T follicular helper cell (primary cell): ENCODE measurements around the gene TRPV6.

Experiments used
- DNase-seq: peaks from one replicate; pipeline ENCODE4 v3.0.0-alpha.2; 2020; ENCODE audit warnings: low read depth

The TRPV6 gene

DNA sequence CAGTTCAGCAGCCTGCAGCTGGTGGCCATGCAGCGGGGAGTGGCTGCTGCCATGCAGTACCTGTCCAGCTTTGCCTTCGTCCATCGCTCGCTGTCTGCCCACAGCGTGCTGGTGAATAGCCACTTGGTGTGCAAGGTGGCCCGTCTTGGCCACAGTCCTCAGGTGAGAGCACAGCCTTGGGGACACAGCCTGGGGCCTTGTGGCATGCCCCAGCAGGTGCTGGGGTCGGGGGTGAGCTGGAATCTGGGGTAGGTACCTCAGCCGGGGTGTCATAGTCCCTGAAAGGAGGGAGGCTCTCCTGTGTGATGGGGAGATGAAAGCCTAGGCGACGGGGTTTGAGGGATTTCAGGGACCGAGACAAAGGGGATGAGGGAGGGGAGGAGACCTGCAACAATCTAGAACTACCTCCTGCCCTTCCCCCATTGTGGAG, 16.5 kb downstream of the TRPV6 start:
- DNase-seq: no peak

- no peak for DNase-seq
Measured at GRCh38 chr7:142868188-142868985, 17.2 kb downstream of the TRPV6 start.

GRCh38 chr7:142867398-142868187, 18.0 kb downstream of the TRPV6 start:
- no peak for DNase-seq

DNA sequence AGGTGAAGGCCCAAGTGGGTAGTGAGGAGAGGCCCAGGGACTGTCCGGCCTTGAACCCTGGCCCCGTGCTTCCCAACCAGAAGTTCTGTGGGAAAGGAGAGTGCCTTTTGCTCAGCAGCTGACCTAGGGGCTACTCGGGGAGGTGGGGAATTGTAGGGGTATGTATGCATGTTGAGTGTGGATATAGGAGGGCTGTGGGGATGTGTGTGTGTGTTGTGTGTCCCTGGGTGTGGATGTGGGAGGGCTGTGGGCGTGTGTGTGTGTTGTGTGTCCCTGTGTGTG, 18.5 kb downstream of the TRPV6 start:
- no peak for DNase-seq

GRCh38 chr7:142866361-142867096, 19.0 kb downstream of the TRPV6 start:
- DNase-seq: no peak

DNA sequence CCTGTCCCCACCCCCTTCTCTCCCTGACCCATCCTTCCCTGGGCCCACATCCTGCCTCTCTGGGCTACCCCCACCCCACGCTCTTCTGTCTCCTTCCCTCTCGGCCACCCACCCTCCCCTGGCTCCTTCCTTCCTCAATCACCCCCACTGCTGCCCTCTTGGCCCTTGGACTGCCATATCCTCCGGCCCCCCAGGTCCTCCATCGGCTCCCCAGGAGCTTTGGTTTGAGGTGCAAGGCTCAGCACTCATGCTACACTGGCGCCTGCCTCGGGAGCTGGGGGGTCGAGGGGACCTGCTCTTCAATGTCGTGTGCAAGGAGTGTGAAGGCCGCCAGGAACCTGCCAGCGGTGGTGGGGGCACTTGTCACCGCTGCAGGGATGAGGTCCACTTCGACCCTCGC, 19.8 kb downstream of the TRPV6 start:
- no peak for DNase-seq

- DNase-seq: no peak
Measured at GRCh38 chr7:142864980-142865747, 20.4 kb downstream of the TRPV6 start.

DNA sequence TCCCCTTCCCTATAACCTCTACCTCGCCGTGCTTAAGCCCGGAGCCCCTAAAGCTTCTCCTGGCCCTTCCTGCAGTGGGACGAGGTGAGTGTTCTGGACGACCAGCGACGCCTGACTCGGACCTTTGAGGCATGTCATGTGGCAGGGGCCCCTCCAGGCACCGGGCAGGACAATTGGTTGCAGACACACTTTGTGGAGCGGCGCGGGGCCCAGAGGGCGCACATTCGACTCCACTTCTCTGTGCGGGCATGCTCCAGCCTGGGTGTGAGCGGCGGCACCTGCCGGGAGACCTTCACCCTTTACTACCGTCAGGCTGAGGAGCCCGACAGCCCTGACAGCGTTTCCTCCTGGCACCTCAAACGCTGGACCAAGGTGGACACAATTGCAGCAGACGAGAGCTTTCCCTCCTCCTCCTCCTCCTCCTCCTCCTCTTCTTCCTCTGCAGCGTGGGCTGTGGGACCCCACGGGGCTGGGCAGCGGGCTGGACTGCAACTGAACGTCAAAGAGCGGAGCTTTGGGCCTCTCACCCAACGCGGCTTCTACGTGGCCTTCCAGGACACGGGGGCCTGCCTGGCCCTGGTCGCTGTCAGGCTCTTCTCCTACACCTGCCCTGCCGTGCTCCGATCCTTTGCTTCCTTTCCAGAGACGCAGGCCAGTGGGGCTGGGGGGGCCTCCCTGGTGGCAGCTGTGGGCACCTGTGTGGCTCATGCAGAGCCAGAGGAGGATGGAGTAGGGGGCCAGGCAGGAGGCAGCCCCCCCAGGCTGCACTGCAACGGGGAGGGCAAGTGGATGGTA, 21.5 kb downstream of the TRPV6 start:
- no peak for DNase-seq

DNA sequence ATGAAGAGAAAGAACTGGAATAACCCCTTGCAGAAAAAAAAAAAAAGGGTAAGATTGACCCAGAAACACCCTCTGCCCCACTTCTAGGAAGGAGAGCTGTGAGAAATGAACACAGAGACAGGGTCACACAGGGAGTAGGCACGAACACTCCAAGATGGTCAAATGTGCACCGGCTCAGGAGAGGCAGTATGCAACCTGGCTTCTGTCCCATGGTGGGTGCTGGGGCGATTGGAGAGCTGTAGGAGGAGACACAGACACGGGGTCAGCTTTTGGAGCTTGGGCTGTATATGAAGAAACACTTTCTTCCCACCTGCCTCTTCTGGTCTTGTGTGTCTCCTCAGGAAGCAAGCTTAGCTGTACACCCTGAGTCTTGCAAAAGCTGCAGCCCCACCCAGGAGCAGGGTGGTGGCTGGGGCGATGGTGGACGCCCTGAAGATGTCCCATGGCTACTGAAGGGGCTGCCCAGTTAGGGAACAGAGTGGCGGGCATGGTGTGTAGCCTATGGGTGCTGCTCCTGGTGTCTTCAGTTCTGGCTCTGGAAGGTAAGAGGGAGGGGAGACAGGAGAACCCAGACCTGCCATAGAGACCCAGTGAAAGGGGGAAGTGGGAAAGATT, 22.7 kb downstream of the TRPV6 start:
- no peak for DNase-seq

DNA sequence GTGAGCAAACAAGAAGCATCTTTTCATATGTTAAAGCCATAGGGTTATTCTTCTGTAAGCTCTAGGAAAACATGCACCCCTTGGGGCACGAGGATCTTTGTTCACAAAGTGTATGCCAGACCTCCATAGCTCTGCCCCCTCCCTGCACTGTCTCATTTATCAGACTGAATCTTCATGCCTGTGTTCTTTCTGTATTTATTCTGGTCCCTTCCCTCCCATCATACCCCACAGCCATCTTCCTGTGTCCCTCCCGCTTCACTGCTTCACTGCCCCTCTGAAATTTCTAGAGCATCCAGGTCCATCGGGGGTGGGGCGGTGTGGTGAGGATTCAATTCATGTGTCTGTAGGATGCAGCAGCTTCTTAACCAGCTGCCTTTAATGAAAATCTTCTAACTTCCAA, 23.2 kb downstream of the TRPV6 start:
- no peak for DNase-seq

DNA sequence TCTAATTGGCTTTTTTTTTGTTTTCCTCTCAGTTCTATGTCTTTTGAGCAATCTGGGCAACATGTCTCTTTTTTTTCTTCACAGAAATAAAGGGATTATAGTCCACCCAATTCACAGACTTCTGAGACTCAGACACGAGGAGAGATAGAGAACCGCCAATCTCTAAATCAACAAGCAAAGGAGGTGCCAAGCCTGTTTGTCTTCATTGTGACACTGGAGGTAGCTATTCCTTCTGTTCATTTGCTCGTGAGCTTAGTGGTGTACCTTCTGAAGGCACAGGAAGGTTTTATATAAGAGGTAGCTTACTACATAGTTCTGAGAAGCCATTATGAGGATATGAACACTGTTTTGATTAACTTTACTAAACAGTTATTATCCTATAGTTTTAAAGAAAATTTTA, 24.6 kb downstream of the TRPV6 start:
- DNase-seq: no peak

- no peak for DNase-seq
Measured at GRCh38 chr7:142859829-142860228, 25.7 kb downstream of the TRPV6 start.

GRCh38 chr7:142859411-142859810, 26.1 kb downstream of the TRPV6 start:
- DNase-seq: no peak

DNA sequence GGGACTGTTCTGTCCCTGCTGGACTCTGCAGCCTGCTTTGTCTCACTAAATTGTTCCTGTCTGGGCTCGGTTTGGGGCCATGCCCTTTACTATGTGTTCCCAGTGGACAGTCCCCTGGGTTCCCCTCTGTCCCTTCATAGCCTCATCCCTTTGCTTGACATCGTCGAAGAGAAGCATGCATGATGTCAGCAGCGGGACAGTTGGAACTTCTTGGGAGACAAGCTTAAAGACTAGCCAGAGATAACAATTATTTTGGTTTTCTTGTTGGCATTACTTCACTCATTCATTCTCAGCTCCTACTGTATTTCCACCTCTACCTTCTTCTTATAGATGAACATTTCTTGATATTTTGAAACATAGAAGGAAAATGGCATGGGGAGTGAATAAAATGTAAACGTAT, 27.9 kb downstream of the TRPV6 start:
- no peak for DNase-seq

- no peak for DNase-seq
Measured at GRCh38 chr7:142856565-142857245, 28.8 kb downstream of the TRPV6 start.

GRCh38 chr7:142855756-142856564, 29.6 kb downstream of the TRPV6 start:
- no peak for DNase-seq

- no peak for DNase-seq
Measured at GRCh38 chr7:142855114-142855743, 30.3 kb downstream of the TRPV6 start.

DNA sequence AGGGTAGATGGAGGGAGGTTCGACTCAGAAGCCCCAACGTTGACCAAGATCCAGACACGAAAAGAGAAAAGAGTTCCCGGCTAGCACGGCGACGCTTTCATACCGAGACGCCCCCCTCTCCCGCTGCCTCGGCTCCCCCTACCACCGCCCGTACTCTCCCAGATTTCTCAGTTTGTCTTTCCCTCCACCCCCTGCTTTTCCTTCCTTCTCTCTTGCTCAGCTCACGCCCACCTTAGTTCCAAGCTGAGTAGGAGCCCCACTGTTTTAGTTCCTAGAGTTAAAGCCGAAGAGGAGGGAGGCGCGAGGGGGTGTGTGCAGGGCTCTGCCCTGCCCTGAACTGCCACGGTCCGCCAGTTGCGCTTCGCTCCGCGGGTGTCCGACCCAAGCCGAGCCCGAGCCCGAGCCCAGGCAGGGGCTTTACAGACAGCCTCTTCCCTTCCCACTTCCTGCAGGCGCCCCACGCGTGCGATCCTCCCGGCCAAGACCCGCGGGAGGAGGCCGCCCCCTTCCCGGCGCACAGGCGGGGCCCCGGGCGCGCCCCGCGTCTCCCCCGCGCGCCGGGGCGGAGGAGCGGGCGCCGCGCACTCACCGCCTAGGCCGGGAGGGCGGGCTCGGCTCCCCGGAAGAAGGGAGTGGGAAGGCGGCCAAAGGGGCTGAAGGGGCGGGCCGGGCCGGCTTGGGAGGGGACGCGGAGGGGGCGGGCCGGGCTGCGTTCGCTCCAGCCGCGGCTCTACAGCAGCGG, 31.0 kb downstream of the TRPV6 start, which contains the start of gene EPHB6:
EPHB6 (plus strand) TSS at position 705 of the 742 bp plus-strand sequence. CDS start 8,152 bp downstream, outside the sequence.
- peak; percentile 49 for DNase-seq
